HG03521 (cell line): ENCODE results near the gene MSH3.

ENCODE experiments used
- ATAC-seq: cut with Tn5 transposase; IDR thresholded peaks from one replicate; pipeline ENCODE4 v1.9.1; 2021; ENCODE audit warnings: mild to moderate bottlenecking, moderate library complexity; ENCODE audit not compliant: unreplicated experiment

MSH3 gene

GRCh38 chr5:80654391-80655230, at the start of gene MSH3, which contains the start of gene DHFR:
TSS of gene MSH3 (plus strand) at chr5:80654652. CDS start at chr5:80654728, 76 bp downstream.
TSS of gene DHFR (minus strand) at chr5:80654983. CDS start at chr5:80654489, 494 bp downstream.
- ATAC-seq, result peak; percentile 38

GRCh38 chr5:80607343-80607742, 47.1 kb upstream of the MSH3 start:
- ATAC-seq, result no peak

- ATAC-seq, result no peak
Observed at GRCh38 chr5:80607832-80608231, 46.6 kb upstream of the MSH3 start.

- no peak for ATAC-seq
Observed at GRCh38 chr5:80608731-80609130, 45.7 kb upstream of the MSH3 start.

GRCh38 chr5:80609692-80610091, 44.8 kb upstream of the MSH3 start:
- no peak for ATAC-seq

- no peak for ATAC-seq
Observed at GRCh38 chr5:80615266-80615914, 39.1 kb upstream of the MSH3 start.

GRCh38 chr5:80618438-80618837, 36.0 kb upstream of the MSH3 start:
- ATAC-seq, result no peak

- no peak for ATAC-seq
Observed at GRCh38 chr5:80619086-80619485, 35.4 kb upstream of the MSH3 start.

- no peak for ATAC-seq
Observed at GRCh38 chr5:80620211-80620610, 34.2 kb upstream of the MSH3 start.

- no peak for ATAC-seq
Observed at GRCh38 chr5:80622756-80623155, 31.7 kb upstream of the MSH3 start.

GRCh38 chr5:80623999-80624398, 30.5 kb upstream of the MSH3 start:
- no peak for ATAC-seq

- ATAC-seq, result no peak
Observed at GRCh38 chr5:80625230-80625629, 29.2 kb upstream of the MSH3 start.

- ATAC-seq, result no peak
Observed at GRCh38 chr5:80629281-80629680, 25.2 kb upstream of the MSH3 start.

GRCh38 chr5:80631278-80632259, 22.9 kb upstream of the MSH3 start:
- ATAC-seq, result no peak

GRCh38 chr5:80632700-80633099, 21.8 kb upstream of the MSH3 start:
- ATAC-seq, result no peak

- ATAC-seq, result no peak
Observed at GRCh38 chr5:80634193-80634592, 20.3 kb upstream of the MSH3 start.

- ATAC-seq, result no peak
Observed at GRCh38 chr5:80641353-80641752, 13.1 kb upstream of the MSH3 start.

GRCh38 chr5:80644900-80645299, 9.6 kb upstream of the MSH3 start:
- ATAC-seq, result no peak

GRCh38 chr5:80646926-80647325, 7.5 kb upstream of the MSH3 start:
- ATAC-seq, result no peak

- ATAC-seq, result no peak
Observed at GRCh38 chr5:80653502-80653901, 950 bp upstream of the MSH3 start.

GRCh38 chr5:80654054-80654390, 430 bp upstream of the MSH3 start:
- no peak for ATAC-seq
